ENCODE measurements around the gene HUNK.

GRCh38 chr21:31910074-31910470 is 37.3 kb downstream of the HUNK start:
- TF ChIP-seq CTCF (IDR thresholded peaks at IDR 0.05) (no peak), POLR2A (IDR thresholded peaks at IDR 0.05) (no peak)

Measured in right lobe of liver (tissue), 4 donors.